ENCODE measurements around the gene KIF16B. TPM values are rescaled to one million over a fixed set of nuclear protein-coding genes. Genes with fewer than 3 reads are reported as not detected.

The KIF16B gene, protein sequence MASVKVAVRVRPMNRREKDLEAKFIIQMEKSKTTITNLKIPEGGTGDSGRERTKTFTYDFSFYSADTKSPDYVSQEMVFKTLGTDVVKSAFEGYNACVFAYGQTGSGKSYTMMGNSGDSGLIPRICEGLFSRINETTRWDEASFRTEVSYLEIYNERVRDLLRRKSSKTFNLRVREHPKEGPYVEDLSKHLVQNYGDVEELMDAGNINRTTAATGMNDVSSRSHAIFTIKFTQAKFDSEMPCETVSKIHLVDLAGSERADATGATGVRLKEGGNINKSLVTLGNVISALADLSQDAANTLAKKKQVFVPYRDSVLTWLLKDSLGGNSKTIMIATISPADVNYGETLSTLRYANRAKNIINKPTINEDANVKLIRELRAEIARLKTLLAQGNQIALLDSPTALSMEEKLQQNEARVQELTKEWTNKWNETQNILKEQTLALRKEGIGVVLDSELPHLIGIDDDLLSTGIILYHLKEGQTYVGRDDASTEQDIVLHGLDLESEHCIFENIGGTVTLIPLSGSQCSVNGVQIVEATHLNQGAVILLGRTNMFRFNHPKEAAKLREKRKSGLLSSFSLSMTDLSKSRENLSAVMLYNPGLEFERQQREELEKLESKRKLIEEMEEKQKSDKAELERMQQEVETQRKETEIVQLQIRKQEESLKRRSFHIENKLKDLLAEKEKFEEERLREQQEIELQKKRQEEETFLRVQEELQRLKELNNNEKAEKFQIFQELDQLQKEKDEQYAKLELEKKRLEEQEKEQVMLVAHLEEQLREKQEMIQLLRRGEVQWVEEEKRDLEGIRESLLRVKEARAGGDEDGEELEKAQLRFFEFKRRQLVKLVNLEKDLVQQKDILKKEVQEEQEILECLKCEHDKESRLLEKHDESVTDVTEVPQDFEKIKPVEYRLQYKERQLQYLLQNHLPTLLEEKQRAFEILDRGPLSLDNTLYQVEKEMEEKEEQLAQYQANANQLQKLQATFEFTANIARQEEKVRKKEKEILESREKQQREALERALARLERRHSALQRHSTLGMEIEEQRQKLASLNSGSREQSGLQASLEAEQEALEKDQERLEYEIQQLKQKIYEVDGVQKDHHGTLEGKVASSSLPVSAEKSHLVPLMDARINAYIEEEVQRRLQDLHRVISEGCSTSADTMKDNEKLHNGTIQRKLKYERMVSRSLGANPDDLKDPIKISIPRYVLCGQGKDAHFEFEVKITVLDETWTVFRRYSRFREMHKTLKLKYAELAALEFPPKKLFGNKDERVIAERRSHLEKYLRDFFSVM (N-terminal part only)
- total RNA-seq = 19.0 and 21.1 TPM in 2 replicates

DNA sequence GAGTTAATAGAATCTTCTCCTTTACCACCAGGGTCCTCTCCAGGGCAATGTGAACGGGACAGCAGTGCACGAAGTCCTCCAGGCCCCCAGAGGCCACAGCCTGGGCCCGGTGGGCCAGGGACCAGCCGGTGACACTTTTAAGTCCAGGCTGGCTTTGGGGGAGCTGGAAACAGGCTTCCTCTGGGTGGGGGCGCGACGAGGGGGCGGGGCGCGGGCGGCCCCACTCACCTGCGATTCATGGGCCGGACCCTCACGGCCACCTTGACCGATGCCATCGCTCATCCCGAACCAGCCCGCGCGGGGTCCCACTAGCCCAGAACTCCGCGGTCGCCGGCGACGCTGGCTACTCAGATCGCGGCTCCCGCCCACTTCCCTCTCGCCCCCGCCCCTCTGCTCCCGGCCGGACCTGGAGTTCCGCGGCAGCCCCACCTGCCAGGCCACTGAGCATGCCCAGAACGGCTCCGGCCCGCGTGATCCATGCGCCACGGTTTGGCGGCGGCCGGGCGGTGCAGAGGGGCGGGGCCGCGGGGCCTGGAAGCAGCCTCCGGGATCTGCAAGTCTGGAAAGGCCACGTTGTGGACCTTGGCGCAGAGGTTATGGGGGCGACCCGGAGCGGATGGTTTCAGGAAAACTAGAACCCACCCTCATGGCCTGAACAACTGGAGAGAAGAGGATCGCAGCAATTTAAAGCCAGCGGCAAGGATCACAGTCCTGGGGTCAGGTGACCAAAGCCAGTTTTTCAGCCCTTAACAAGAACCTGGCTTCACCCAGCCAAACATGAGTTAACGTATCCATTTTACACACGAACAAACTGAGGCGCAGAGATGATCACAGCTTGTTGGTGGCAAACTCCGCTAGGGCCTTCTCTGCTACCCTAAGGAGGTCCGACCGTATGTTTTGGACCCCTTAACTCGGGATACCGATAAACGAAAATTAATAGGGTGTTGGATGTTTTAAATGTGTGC lies at the start of gene KIF16B:
KIF16B (minus strand) TSS at position 448 of the 965 bp plus-strand sequence; CDS start at position 275, 173 bp downstream.
- TF ChIP-seq CTCF (IDR thresholded peaks at IDR 0.05; ENCODE audit: insufficient read depth, low read length, severe bottlenecking) = peak; percentile 6
- FAIRE-seq = no peak
- peak within 1 kb of the TSS; percentile 85 for H3K4me3 ChIP-seq (ENCODE audit: low read depth, low read length)
- no peaks in the 10 kb centered on the region for H3K36me3 ChIP-seq (ENCODE audit: control insufficient read depth, insufficient read depth, low read length)
- DNase-seq (ENCODE audit: low read depth) = peak; percentile 58
- H3K27me3 ChIP-seq (ENCODE audit: control insufficient read depth, insufficient read depth, low read length) = no peaks in the 10 kb centered on the region

- H3K27me3 ChIP-seq (ENCODE audit: control insufficient read depth, insufficient read depth, low read length) = no peaks in the 10 kb centered on the region
- DNase-seq (ENCODE audit: low read depth) (peak; percentile 72), FAIRE-seq (no peak)
- no peak for TF ChIP-seq CTCF (IDR thresholded peaks at IDR 0.05; ENCODE audit: insufficient read depth, low read length, severe bottlenecking)
- no peaks in the 10 kb centered on the region for H3K36me3 ChIP-seq (ENCODE audit: control insufficient read depth, insufficient read depth, low read length)
- H3K4me3 ChIP-seq (ENCODE audit: low read depth, low read length) = no peak overlapping the region
Observed at GRCh38 chr20:16622501-16622900, 49.3 kb upstream of the KIF16B start.

DNA sequence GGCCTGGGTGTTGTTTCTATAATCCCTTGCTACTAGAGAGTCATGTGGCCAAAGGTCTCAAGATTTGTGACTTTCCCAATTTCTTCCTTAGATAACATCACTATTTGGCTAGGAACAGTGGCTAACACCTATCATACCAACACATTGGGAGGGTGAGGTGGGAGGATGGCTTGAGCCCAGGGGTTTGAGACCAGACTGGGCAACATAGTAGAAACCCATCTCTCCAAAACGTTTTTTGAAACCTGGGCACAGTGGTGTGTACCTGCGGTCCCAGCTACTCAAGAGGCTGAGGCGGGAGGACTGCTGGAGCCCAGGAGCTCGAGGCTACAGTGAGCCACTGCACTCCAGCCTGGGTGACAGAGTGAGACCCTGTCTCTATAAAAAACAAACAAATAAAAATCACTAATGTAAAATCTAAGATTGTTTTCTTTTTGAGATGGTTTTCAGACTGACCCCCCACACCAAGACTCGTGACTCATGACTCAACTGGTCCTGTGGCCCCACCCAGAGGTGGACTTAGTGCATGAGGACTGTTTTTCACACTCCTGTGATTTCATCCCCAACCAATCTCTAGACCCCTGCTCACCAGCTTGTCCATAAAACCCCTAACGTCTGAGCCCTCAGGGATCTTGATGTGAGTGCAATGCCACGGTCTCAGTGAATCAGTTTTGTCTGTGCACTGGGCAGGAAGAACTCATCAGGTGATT lies 48.3 kb upstream of the KIF16B start:
- Histone ChIP-seq H3K27me3 (ENCODE audit: control insufficient read depth, insufficient read depth, low read length) (no peaks in the 10 kb centered on the region), H3K36me3 (ENCODE audit: control insufficient read depth, insufficient read depth, low read length) (no peaks in the 10 kb centered on the region), H3K4me3 (ENCODE audit: low read depth, low read length) (no peak overlapping the region)
- TF ChIP-seq CTCF (IDR thresholded peaks at IDR 0.05; ENCODE audit: insufficient read depth, low read length, severe bottlenecking) = no peak
- peak; percentile 43 for FAIRE-seq
- DNase-seq (ENCODE audit: low read depth) = no peak

DNA sequence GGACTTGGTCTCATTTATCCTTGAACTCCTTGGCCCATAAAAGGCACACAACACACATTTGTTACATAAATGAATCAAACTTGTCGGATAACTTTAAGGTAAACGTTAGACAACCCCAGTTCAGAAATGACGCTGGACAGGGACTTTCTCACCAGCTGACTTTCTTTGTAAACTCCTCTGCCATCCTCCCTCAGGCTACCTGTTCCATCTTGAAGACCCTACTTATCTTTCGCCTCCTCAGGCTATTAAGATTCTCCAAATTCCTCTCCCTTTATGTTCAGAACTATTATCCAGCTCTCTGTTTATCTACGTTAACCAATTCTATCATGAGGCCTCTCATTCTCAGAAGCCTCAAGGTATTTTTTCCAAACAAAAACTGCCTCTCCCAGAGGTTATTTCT lies 47.7 kb upstream of the KIF16B start:
- no peak for TF ChIP-seq CTCF (IDR thresholded peaks at IDR 0.05; ENCODE audit: insufficient read depth, low read length, severe bottlenecking)
- no peak for FAIRE-seq
- Histone ChIP-seq H3K27me3 (ENCODE audit: control insufficient read depth, insufficient read depth, low read length) (no peaks in the 10 kb centered on the region), H3K4me3 (ENCODE audit: low read depth, low read length) (no peak overlapping the region), H3K36me3 (ENCODE audit: control insufficient read depth, insufficient read depth, low read length) (no peaks in the 10 kb centered on the region)
- no peak for DNase-seq (ENCODE audit: low read depth)

Measured in bronchial epithelial cell (primary cell).